ENCODE data around the gene LYRM7. TPM values are rescaled to one million over a fixed set of nuclear protein-coding genes. Genes with fewer than 3 reads are reported as not detected.

The LYRM7 gene
- total RNA-seq, 1 experiment from 2014 or later, result 17.3 TPM

DNA sequence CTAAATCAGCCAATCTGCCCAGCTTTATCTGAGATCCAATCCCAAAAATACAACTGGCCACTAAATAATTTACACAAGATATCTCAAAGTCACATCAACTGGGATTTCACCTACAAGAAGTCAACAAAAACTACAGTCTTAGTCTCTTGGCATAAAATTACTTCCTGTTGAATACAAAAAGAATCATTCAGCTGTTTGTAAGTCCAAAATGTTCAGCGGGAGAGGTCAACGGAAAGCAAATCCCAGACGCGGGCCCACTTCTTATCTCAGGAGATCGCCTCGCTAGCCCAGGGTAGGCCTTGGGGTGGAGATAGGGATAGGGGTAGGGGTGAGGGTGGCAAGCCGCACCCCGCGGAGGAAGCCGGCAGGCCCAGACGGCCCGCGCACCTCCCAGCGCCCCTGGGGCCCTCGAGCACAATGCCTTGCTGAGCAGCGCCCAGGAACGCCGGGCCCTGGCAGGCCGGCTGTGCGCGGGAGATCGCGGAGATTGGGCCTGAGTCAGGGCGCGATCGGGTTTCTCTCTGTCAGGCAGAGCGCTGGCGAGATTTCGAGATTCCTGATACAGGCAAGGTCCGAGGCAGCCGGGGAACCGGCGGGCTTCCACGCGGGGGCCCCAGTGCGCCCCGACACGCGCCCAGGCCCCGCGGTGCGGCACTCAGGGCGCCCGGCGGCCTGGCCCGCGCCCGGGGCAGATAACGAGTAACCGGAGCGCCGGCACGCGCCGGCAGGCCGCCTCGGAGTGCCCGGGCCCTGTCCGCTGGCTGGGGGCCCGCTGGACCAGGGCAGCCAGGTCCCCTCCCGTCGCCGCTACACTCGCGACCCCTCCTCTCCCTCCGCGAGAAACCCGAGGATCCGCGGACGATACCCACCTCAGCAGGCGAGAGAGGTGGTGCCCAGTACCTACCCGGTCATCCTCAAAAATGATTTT, 6.3 kb upstream of the LYRM7 start:
- H3K27ac ChIP-seq (ENCODE audit: low read depth, low read length, poor library complexity, severe bottlenecking), result peak overlapping the region; percentile 89
- H3K9me3 ChIP-seq (ENCODE audit: low read depth, low read length, poor library complexity, severe bottlenecking), result no peaks in the 10 kb centered on the region
- peak; percentile 81 for DNase-seq (ENCODE audit: low spot score)
- BruUV-seq (replicated peaks), result no TSS peak
- POLR2A ChIA-PET (ENCODE audit: low non-redundant PET), result no interaction called here
- H3K27me3 ChIP-seq (replicated peaks; ENCODE audit: insufficient read depth, low read depth, low read length, poor library complexity), result no peaks in the 10 kb centered on the region
- intact Hi-C loops (cut with micrococcal nuclease; ENCODE audit: unreplicated experiment), result loop anchor here (1.0 kb wide), 1 partner anchor 218 kb away; no protein-coding TSS in a partner anchor
- peaks cover 10% of the 10 kb centered on the region for H3K4me1 ChIP-seq (ENCODE audit: insufficient read depth, low read length, poor library complexity, severe bottlenecking)
- peaks cover 33% of the 10 kb centered on the region for H3K36me3 ChIP-seq (ENCODE audit: insufficient read depth, low read length, poor library complexity, severe bottlenecking)
- peak overlapping the region; percentile 86 for H3K4me3 ChIP-seq (ENCODE audit: low read depth, low read length, poor library complexity, severe bottlenecking)
- CTCF ChIA-PET, result no interaction called here
- TF ChIP-seq, protein P1, sequence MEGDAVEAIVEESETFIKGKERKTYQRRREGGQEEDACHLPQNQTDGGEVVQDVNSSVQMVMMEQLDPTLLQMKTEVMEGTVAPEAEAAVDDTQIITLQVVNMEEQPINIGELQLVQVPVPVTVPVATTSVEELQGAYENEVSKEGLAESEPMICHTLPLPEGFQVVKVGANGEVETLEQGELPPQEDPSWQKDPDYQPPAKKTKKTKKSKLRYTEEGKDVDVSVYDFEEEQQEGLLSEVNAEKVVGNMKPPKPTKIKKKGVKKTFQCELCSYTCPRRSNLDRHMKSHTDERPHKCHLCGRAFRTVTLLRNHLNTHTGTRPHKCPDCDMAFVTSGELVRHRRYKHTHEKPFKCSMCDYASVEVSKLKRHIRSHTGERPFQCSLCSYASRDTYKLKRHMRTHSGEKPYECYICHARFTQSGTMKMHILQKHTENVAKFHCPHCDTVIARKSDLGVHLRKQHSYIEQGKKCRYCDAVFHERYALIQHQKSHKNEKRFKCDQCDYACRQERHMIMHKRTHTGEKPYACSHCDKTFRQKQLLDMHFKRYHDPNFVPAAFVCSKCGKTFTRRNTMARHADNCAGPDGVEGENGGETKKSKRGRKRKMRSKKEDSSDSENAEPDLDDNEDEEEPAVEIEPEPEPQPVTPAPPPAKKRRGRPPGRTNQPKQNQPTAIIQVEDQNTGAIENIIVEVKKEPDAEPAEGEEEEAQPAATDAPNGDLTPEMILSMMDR (conservative IDR thresholded peaks at IDR 0.05; ENCODE audit: low read depth, low read length), result no peak
- TF ChIP-seq EZH2 (IDR thresholded peaks at IDR 0.05; ENCODE audit: borderline replicate concordance, low read depth, low read length, poor library complexity, severe bottlenecking), result no peak

DNA sequence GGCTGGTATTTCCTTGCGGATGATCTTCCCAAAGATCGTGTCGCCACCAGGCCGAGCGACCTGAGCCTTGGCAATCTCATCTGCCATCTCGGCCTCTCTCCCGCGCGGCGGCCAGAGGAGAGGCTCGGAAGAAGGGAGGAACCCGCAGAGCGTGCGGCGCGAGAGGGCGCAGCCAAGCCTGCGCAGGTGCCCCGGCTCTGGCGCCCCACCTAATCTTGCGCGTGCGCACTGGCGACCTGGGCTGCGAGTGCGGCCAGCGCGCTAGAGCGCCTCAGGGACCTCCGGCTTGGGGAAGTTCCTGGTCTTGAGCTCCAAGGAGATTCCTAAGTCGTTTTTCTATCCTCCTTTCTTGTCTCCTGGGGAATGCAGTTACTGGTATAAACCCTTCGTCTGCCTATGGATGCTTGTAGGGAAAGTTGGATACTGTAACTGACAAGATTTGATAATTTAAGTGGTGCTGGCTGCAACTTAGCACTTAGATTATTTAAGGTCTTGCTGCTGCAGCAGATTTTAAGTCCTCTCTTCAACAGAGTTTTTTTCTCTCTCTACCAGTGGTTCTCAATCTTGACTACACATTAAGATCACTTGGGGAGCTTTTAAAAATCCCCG, 5.5 kb upstream of the LYRM7 start, which contains the start of gene HINT1:
Gene HINT1 (minus strand): TSS at position 138 of the 609 bp plus-strand sequence. CDS start 51 bp downstream, at position 87.
- peaks cover 10% of the 10 kb centered on the region for H3K4me1 ChIP-seq (ENCODE audit: insufficient read depth, low read length, poor library complexity, severe bottlenecking)
- BruUV-seq (replicated peaks), result no TSS peak
- intact Hi-C loops (cut with micrococcal nuclease; ENCODE audit: unreplicated experiment), result no loop called here

DNA sequence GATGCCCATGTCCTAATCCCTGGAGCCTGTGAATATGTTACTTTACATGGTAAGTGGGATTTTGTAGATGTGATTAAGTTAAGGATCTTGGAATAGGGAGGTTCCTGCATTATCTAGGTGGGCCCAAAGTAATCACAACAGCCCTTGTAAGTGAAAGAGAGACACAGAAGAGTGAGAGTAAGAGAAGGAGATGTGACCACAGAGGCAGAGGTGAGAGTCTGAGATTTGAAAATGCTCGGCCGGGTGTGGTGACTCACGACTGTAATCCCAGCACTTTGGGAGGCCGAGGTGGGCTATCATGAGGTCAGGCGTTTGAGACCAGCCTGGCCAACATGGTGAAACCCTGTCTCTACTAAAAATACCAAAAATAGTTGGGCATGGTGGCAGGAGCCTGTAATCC, 3.1 kb upstream of the LYRM7 start:
- CTCF ChIA-PET, result no interaction called here
- no peak for TF ChIP-seq EZH2 (IDR thresholded peaks at IDR 0.05; ENCODE audit: borderline replicate concordance, low read depth, low read length, poor library complexity, severe bottlenecking)
- TF ChIP-seq, protein P1 (conservative IDR thresholded peaks at IDR 0.05; ENCODE audit: low read depth, low read length), result no peak
- Histone ChIP-seq H3K4me3 (ENCODE audit: low read depth, low read length, poor library complexity, severe bottlenecking) (no peak overlapping the region), H3K4me1 (ENCODE audit: insufficient read depth, low read length, poor library complexity, severe bottlenecking) (peaks cover 10% of the 10 kb centered on the region), H3K36me3 (ENCODE audit: insufficient read depth, low read length, poor library complexity, severe bottlenecking) (peaks cover 1% of the 10 kb centered on the region), H3K9me3 (ENCODE audit: low read depth, low read length, poor library complexity, severe bottlenecking) (no peaks in the 10 kb centered on the region), H3K27me3 (replicated peaks; ENCODE audit: insufficient read depth, low read depth, low read length, poor library complexity) (no peaks in the 10 kb centered on the region), H3K27ac (ENCODE audit: low read depth, low read length, poor library complexity, severe bottlenecking) (no peak overlapping the region)
- DNase-seq (ENCODE audit: low spot score), result no peak
- POLR2A ChIA-PET (ENCODE audit: low non-redundant PET), result no interaction called here
- intact Hi-C loops (cut with micrococcal nuclease; ENCODE audit: unreplicated experiment), result no loop called here
- BruUV-seq (replicated peaks), result no TSS peak

More for the DNA sequence above, 5.5 kb upstream of the LYRM7 start, which contains the start of gene HINT1:
- no peak for TF ChIP-seq EZH2 (IDR thresholded peaks at IDR 0.05; ENCODE audit: borderline replicate concordance, low read depth, low read length, poor library complexity, severe bottlenecking)
- TF ChIP-seq, protein P1 (conservative IDR thresholded peaks at IDR 0.05; ENCODE audit: low read depth, low read length), result peak; percentile 41
- H3K36me3 ChIP-seq (ENCODE audit: insufficient read depth, low read length, poor library complexity, severe bottlenecking), result peaks cover 25% of the 10 kb centered on the region
- ChIA-PET CTCF (no interaction called here), POLR2A (ENCODE audit: low non-redundant PET) (no interaction called here)
- H3K27me3 ChIP-seq (replicated peaks; ENCODE audit: insufficient read depth, low read depth, low read length, poor library complexity), result no peaks in the 10 kb centered on the region
- H3K27ac ChIP-seq (ENCODE audit: low read depth, low read length, poor library complexity, severe bottlenecking), result peak within 1 kb of the TSS; percentile 89
- peak; percentile 93 for DNase-seq (ENCODE audit: low spot score)
- H3K9me3 ChIP-seq (ENCODE audit: low read depth, low read length, poor library complexity, severe bottlenecking), result no peaks in the 10 kb centered on the region
- H3K4me3 ChIP-seq (ENCODE audit: low read depth, low read length, poor library complexity, severe bottlenecking), result peak within 1 kb of the TSS; percentile 86

Data from A673 (cell line).